ENCODE results near the gene SRSF4. TPM values are rescaled to one million over a fixed set of nuclear protein-coding genes. Genes with fewer than 3 reads are reported as not detected.

The SRSF4 gene
- total and polyA plus RNA-seq, 10 of the 15 experiments (the other 5 are each of a cell fraction or from before 2014, with no cell fraction given), result 17.2 to 107 (median 78.6) TPM

DNA sequence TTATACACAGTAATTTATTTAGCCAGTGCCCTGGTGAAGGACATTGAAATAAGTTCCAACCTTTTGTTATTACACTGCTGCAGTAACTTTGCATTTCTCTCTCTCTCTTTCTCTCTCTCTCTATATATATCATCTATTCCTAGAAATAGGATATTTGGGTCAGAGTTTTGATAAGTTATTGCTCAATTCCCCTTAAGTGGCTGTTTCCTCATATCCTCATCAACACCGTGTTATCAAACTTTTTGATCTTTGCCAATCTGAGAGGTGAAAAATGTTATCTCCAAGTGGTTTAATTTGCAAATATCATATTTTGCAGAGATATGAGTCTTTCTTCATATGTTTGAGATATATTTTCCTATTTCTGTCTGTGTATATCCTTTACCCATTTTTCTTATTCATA, 1.6 kb upstream of the SRSF4 start (continued):
- TF ChIP-seq SKIL (IDR thresholded peaks at IDR 0.05; ENCODE audit: low read depth, poor library complexity, severe bottlenecking) (no peak), RELA (IDR thresholded peaks at IDR 0.05; ENCODE audit: borderline replicate concordance, partially characterized antibody) (no peak), SMARCA5 (IDR thresholded peaks at IDR 0.05) (no peak)

- FAIRE-seq (no peak), ATAC-seq (peak; percentile 12), DNase-seq (ENCODE audit: low read depth, low spot score) (no peak)
- Histone ChIP-seq H3K36me3 (ENCODE audit: control insufficient read depth in 2 of 2, insufficient read depth in 2 of 2, low read length in 1 of 2) (peaks cover 0 to 9% of the 10 kb centered on the region in 2 experiments), H3K27ac (ENCODE audit: control insufficient read depth, insufficient read depth) (peak overlapping the region; percentile 99), H4K20me1 (ENCODE audit: control insufficient read depth, insufficient read depth) (peaks cover 12% of the 10 kb centered on the region), H3K4me2 (ENCODE audit: control insufficient read depth, insufficient read depth) (peak overlapping the region; percentile 75), H2AFZ (ENCODE audit: control insufficient read depth, low read depth, low read length) (peak overlapping the region; percentile 91), H3K9me3 (replicated peaks; ENCODE audit: control insufficient read depth, insufficient read depth, low read length) (no peaks in the 10 kb centered on the region; the same call in 1 of the 3 replicates), H3K9ac (ENCODE audit: control insufficient read depth, insufficient read depth, low read length) (peak overlapping the region; percentile 100), H3K4me3 (peak overlapping the region; percentile 97), H3K4me1 (ENCODE audit: control insufficient read depth, insufficient read depth, low read length) (no peaks in the 10 kb centered on the region; the same call in none of the 2 replicates), H3K79me2 (ENCODE audit: control insufficient read depth, insufficient read depth, low read length) (peaks cover 61% of the 10 kb centered on the region), H3K27me3 (replicated peaks in 1 of 2; ENCODE audit: control insufficient read depth in 2 of 2, insufficient read depth in 2 of 2, low read length in 1 of 2) (no peaks in the 10 kb centered on the region)
- RAD21 ChIA-PET (ENCODE audit: unreplicated experiment), result interaction anchor here (0.8 to 4.1 kb wide), 12 partner anchors 11 to 537 kb away, joined by 3 to 34 read pairs (median 4); partner anchors contain the start of gene EPB41
- SMC1A ChIA-PET (ENCODE audit: uncharacterized antibody, unreplicated experiment), result interaction anchor here (0.5 to 7.4 kb wide), 11 partner anchors 10 to 538 kb away, joined by 3 to 47 read pairs (median 5); partner anchors contain the start of gene TAF12
- BruUV-seq (replicated peaks), result no TSS peak
- POLR2A ChIA-PET, result interaction anchor here (0.6 to 3.8 kb wide), 10 partner anchors 11 to 537 kb away, joined by 3 to 50 read pairs (median 4); partner anchors contain the start of gene EPB41
- intact Hi-C loops (cut with micrococcal nuclease; ENCODE audit: unreplicated experiment), result no loop called here
- in situ Hi-C loops (cut with MboI), result no loop called here
- CTCF ChIA-PET, result interaction anchor here (0.7 to 4.7 kb wide), 6 partner anchors 9 to 304 kb away, joined by 3 to 44 read pairs (median 20); no protein-coding TSS in a partner anchor
- WGBS (ENCODE audit: insufficient coverage, insufficient replicate concordance, low lambda C conversion rate, missing lambda C conversion rate), result 1% methylated on average over 31 of the region's 32 CpGs
- TF ChIP-seq IKZF1 (conservative IDR thresholded peaks at IDR 0.05), result no peak
- TF ChIP-seq PKNOX1 (IDR thresholded peaks at IDR 0.05), result peak; percentile 65; the same call in 1 of the 2 replicates
- TF ChIP-seq ZNF622 (IDR thresholded peaks at IDR 0.05), result no peak
- TF ChIP-seq WRNIP1 (IDR thresholded peaks at IDR 0.05; ENCODE audit: borderline replicate concordance, low read depth, low read length), result 0 out of 2 replicates have a peak, but pooled peaks have one; percentile 23
- TF ChIP-seq ZBTB33 (IDR thresholded peaks at IDR 0.05), result no peak
- TF ChIP-seq, protein P1, sequence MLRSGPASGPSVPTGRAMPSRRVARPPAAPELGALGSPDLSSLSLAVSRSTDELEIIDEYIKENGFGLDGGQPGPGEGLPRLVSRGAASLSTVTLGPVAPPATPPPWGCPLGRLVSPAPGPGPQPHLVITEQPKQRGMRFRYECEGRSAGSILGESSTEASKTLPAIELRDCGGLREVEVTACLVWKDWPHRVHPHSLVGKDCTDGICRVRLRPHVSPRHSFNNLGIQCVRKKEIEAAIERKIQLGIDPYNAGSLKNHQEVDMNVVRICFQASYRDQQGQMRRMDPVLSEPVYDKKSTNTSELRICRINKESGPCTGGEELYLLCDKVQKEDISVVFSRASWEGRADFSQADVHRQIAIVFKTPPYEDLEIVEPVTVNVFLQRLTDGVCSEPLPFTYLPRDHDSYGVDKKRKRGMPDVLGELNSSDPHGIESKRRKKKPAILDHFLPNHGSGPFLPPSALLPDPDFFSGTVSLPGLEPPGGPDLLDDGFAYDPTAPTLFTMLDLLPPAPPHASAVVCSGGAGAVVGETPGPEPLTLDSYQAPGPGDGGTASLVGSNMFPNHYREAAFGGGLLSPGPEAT (IDR thresholded peaks at IDR 0.05; ENCODE audit: low read depth), result peak; percentile 35; the same call in 1 of the 2 replicates
- TF ChIP-seq NFIC (IDR thresholded peaks at IDR 0.05; ENCODE audit: low read depth, low read length), result no peak
- TF ChIP-seq MTA3 (IDR thresholded peaks at IDR 0.05; ENCODE audit: borderline replicate concordance, low read length), result no peak
- TF ChIP-seq EED (IDR thresholded peaks at IDR 0.05; ENCODE audit: low read depth), result no peak; the same call in 1 of the 2 replicates
- 0 out of 2 replicates have a peak, but pooled peaks have one; percentile 26 for TF ChIP-seq CHD1 (IDR thresholded peaks at IDR 0.05; ENCODE audit: low read depth, low read length)
Observed at GRCh38 chr1:29180497-29181412, 945 bp downstream of the SRSF4 start.

Measured in GM12878 (cell line).